ENCODE data around the gene GK.
"Not testable (repeated sequence)": the region's sequence is repeated elsewhere in the genome, so short reads cannot be mapped to it uniquely, and the experiment has no call there.

The GK gene

GRCh38 chrX:30654989-30655607, 1.9 kb downstream of the GK start:
- no peak for DNase-seq

GRCh38 chrX:30655991-30656390, 2.8 kb downstream of the GK start:
- no peak for DNase-seq

- DNase-seq, result no peak
Measured at GRCh38 chrX:30657196-30658161, 4.3 kb downstream of the GK start.

GRCh38 chrX:30659421-30659820, 6.2 kb downstream of the GK start:
- DNase-seq, result no peak

- no peak for DNase-seq
Measured at GRCh38 chrX:30661228-30661627, 8.0 kb downstream of the GK start.

GRCh38 chrX:30663322-30663721, 10.1 kb downstream of the GK start:
- DNase-seq, result no peak

GRCh38 chrX:30665471-30665870, 12.2 kb downstream of the GK start:
- no peak for DNase-seq

GRCh38 chrX:30666094-30666493, 12.9 kb downstream of the GK start:
- DNase-seq, result no peak

GRCh38 chrX:30668581-30668980, 15.4 kb downstream of the GK start:
- no peak for DNase-seq

GRCh38 chrX:30671189-30671588, 18.0 kb downstream of the GK start:
- DNase-seq, result not testable (repeated sequence)

- no peak for DNase-seq
Measured at GRCh38 chrX:30673127-30673796, 20.0 kb downstream of the GK start.

- no peak for DNase-seq
Measured at GRCh38 chrX:30673884-30674598, 20.8 kb downstream of the GK start.

- no peak for DNase-seq
Measured at GRCh38 chrX:30674799-30675198, 21.6 kb downstream of the GK start.

- DNase-seq, result no peak
Measured at GRCh38 chrX:30679369-30679768, 26.1 kb downstream of the GK start.

- DNase-seq, result no peak
Measured at GRCh38 chrX:30680618-30681017, 27.4 kb downstream of the GK start.

- DNase-seq, result no peak
Measured at GRCh38 chrX:30688641-30689040, 35.4 kb downstream of the GK start.

GRCh38 chrX:30689116-30689515, 35.9 kb downstream of the GK start:
- no peak for DNase-seq

- no peak for DNase-seq
Measured at GRCh38 chrX:30690330-30690729, 37.1 kb downstream of the GK start.

- DNase-seq, result no peak
Measured at GRCh38 chrX:30693999-30694650, 40.9 kb downstream of the GK start.

GRCh38 chrX:30702736-30703135, 49.5 kb downstream of the GK start:
- no peak for DNase-seq

GRCh38 chrX:30706216-30706775, 53.1 kb downstream of the GK start:
- no peak for DNase-seq

- no peak for DNase-seq
Measured at GRCh38 chrX:30712214-30712613, 59.0 kb downstream of the GK start.
